H9 (cell line): ENCODE results near the gene PIGX. TPM values are rescaled to one million over a fixed set of nuclear protein-coding genes. Genes with fewer than 3 reads are reported as not detected.

ENCODE experiments used
- DNase-seq: peaks from one replicate; pipeline ENCODE4 v3.0.0-alpha.2; 2017
- H2AFZ ChIP-seq: one replicate; pipeline ENCODE4 v1.6.1; 2013; ENCODE audit warnings: mild to moderate bottlenecking, low read length, control low read depth, moderate library complexity
- H2AK5ac ChIP-seq: 2 replicates; pipeline ENCODE4 v1.6.1; 2013; ENCODE audit warnings: low read length, control low read depth, mixed read lengths; ENCODE audit not compliant: insufficient read length
- H2BK120ac ChIP-seq: one replicate; pipeline ENCODE4 v1.6.1; 2013; ENCODE audit warnings: low read depth, mild to moderate bottlenecking, low read length, control low read depth, inconsistent platforms; ENCODE audit not compliant: poor library complexity, severe bottlenecking
- H2BK12ac ChIP-seq: 2 replicates; pipeline ENCODE4 v1.6.1; 2013; ENCODE audit warnings: low read length, control low read depth, mixed read lengths, low read depth; ENCODE audit not compliant: insufficient read length
- H2BK15ac ChIP-seq: 2 replicates; pipeline ENCODE4 v1.6.1; 2013; ENCODE audit warnings: low read depth, low read length, control low read depth
- H2BK20ac ChIP-seq: one replicate; pipeline ENCODE4 v1.6.1; 2013; ENCODE audit warnings: low read depth, mild to moderate bottlenecking, low read length, control low read depth, inconsistent platforms; ENCODE audit not compliant: poor library complexity, severe bottlenecking
- H2BK5ac ChIP-seq: 2 replicates; pipeline ENCODE4 v1.6.1; 2013; ENCODE audit warnings: low read length, control low read depth, mixed read lengths; ENCODE audit not compliant: insufficient read length
- H3K14ac ChIP-seq: 2 replicates; pipeline ENCODE4 v1.6.1; 2013; ENCODE audit warnings: low read length, control low read depth; ENCODE audit not compliant: insufficient read depth
- H3K18ac ChIP-seq: 2 replicates; pipeline ENCODE4 v1.6.1; 2013; ENCODE audit warnings: low read depth, mild to moderate bottlenecking, mixed read lengths, low read length, control low read depth; ENCODE audit not compliant: insufficient read length
- H3K23ac ChIP-seq: 2 replicates; pipeline ENCODE4 v1.6.1; 2013; ENCODE audit warnings: low read length, control low read depth, mixed read lengths, low read depth; ENCODE audit not compliant: insufficient read length
- H3K23me2 ChIP-seq: 2 replicates; pipeline ENCODE4 v1.6.1; 2013; ENCODE audit warnings: low read depth, mild to moderate bottlenecking, mixed read lengths, low read length, control low read depth; ENCODE audit not compliant: insufficient read length, poor library complexity, severe bottlenecking
- H3K27ac ChIP-seq: 2 replicates; pipeline ENCODE4 v1.5.1; 2013; ENCODE audit warnings: low read length, control low read depth, mixed read lengths, low read depth; ENCODE audit not compliant: insufficient read length
- H3K27me3 ChIP-seq: 2 replicates; pipeline ENCODE4 v1.6.1; 2013; ENCODE audit warnings: low read length, control low read depth, inconsistent platforms; ENCODE audit not compliant: insufficient read depth
- H3K4ac ChIP-seq: 2 replicates; pipeline ENCODE4 v1.6.1; 2013; ENCODE audit warnings: low read depth, mild to moderate bottlenecking, control low read depth, inconsistent platforms, low read length, moderate library complexity
- H3K4me1 ChIP-seq: 2 replicates; pipeline ENCODE4 v1.6.1; 2013; ENCODE audit warnings: low read length, control low read depth, inconsistent platforms; ENCODE audit not compliant: insufficient read depth
- H3K4me2 ChIP-seq: 2 replicates; pipeline ENCODE4 v1.6.1; 2013; ENCODE audit warnings: low read length, control low read depth, mixed read lengths; ENCODE audit not compliant: insufficient read length, insufficient read depth
- H3K56ac ChIP-seq: 2 replicates; pipeline ENCODE4 v1.6.1; 2013; ENCODE audit warnings: low read depth, mild to moderate bottlenecking, mixed read lengths, low read length, control low read depth; ENCODE audit not compliant: insufficient read length
- H3K79me1 ChIP-seq: 2 replicates; pipeline ENCODE4 v1.6.1; 2013; ENCODE audit warnings: low read depth, mild to moderate bottlenecking, moderate library complexity, low read length, control low read depth, inconsistent platforms; ENCODE audit not compliant: insufficient read depth, poor library complexity, severe bottlenecking
- H3K79me2 ChIP-seq: 2 replicates; pipeline ENCODE4 v1.6.1; 2013; ENCODE audit warnings: low read length, control low read depth, inconsistent platforms; ENCODE audit not compliant: insufficient read depth
- H3K9ac ChIP-seq: 2 replicates; pipeline ENCODE4 v1.6.1; 2013; ENCODE audit warnings: low read length, control low read depth, mixed read lengths; ENCODE audit not compliant: insufficient read length; ENCODE audit errors: extremely low read depth
- H3K9me3 ChIP-seq: one replicate; pipeline ENCODE4 v1.6.1; 2013; ENCODE audit warnings: low read depth, low read length, inconsistent platforms; ENCODE audit not compliant: control insufficient read depth
- H3T11ph ChIP-seq: one replicate; pipeline ENCODE4 v1.6.1; 2013; ENCODE audit warnings: mild to moderate bottlenecking, low read length, control low read depth, inconsistent platforms
- H4K20me1 ChIP-seq: one replicate; pipeline ENCODE4 v1.6.1; 2013; ENCODE audit not compliant: control insufficient read depth, insufficient read length, insufficient read depth
- H4K5ac ChIP-seq: 2 replicates; pipeline ENCODE4 v1.6.1; 2013; ENCODE audit warnings: low read depth, mild to moderate bottlenecking, mixed read lengths, low read length, control low read depth; ENCODE audit not compliant: insufficient read length
- H4K8ac ChIP-seq: replicated peaks from 2 replicates; pipeline ENCODE4 v1.6.1; 2013; ENCODE audit warnings: low read length, control low read depth, mixed read lengths, low read depth; ENCODE audit not compliant: insufficient read length
- H4K91ac ChIP-seq: 2 replicates; pipeline ENCODE4 v1.6.1; 2013; ENCODE audit warnings: low read depth, mild to moderate bottlenecking, moderate library complexity, mixed read lengths, low read length, control low read depth; ENCODE audit not compliant: insufficient read length
- H3K27ac Mint-ChIP-seq, 3 experiments: 2 replicates in 2 of 3; 3 replicates in 1 of 3; pipeline ENCODE4 v1.8.0; 2020 to 2021; ENCODE audit warnings: mixed read lengths in 3 of 3, mild to moderate bottlenecking in 1 of 3, moderate library complexity in 1 of 3
- H3K27me3 Mint-ChIP-seq: 2 replicates; pipeline ENCODE4 v1.8.0; 2021; ENCODE audit warnings: low read depth, mild to moderate bottlenecking, moderate library complexity, mixed read lengths
- H3K36me3 Mint-ChIP-seq, 3 experiments: 2 replicates in 2 of 3; 3 replicates in 1 of 3; pipeline ENCODE4 v1.8.0; 2020 to 2021; ENCODE audit warnings: low read depth in 3 of 3, mixed read lengths in 3 of 3; ENCODE audit not compliant: insufficient read depth in 1 of 3
- H3K4me1 Mint-ChIP-seq, 2 experiments: 2 replicates each; pipeline ENCODE4 v1.8.0; 2020; ENCODE audit warnings: mixed read lengths in 2 of 2
- H3K4me3 Mint-ChIP-seq, 2 experiments: 2 replicates in 1 of 2; 3 replicates in 1 of 2; pipeline ENCODE4 v1.8.0; 2020 to 2021; ENCODE audit warnings: mild to moderate bottlenecking in 2 of 2, mixed read lengths in 2 of 2, moderate library complexity in 1 of 2
- H3K9me3 Mint-ChIP-seq, 2 experiments: 2 replicates in 1 of 2; 3 replicates in 1 of 2; pipeline ENCODE4 v1.8.0; 2020; ENCODE audit warnings: mild to moderate bottlenecking in 2 of 2, mixed read lengths in 2 of 2, moderate library complexity in 1 of 2
- WGBS: extraction: QIAGEN DNeasy Blood & Tissue Kit; methylation state at CpG from one replicate; pipeline ENCODE4 v1.1.7; 2013; ENCODE audit warnings: missing lambda C conversion rate, low lambda C conversion rate, mixed read lengths; ENCODE audit not compliant: insufficient read length; ENCODE audit errors: extremely low coverage; 5-methylcytosine and 5-hydroxymethylcytosine counted together
- total RNA-seq: library from RNA; stranded (reverse); gene quantifications from 2 replicates; pipeline ENCODE4 v1.2.1, GENCODE V29; 2021
- TF ChIP-seq, protein P1 (sequence below): fragments of 200-600 bp; sonication (generic); conservative IDR thresholded peaks from 3 replicates; pipeline ENCODE4 v1.8.0; 2021; ENCODE audit warnings: antibody characterized with exemption, mild to moderate bottlenecking

Gene PIGX
- total RNA-seq, 1 experiment from 2014 or later = 20.0 TPM

DNA sequence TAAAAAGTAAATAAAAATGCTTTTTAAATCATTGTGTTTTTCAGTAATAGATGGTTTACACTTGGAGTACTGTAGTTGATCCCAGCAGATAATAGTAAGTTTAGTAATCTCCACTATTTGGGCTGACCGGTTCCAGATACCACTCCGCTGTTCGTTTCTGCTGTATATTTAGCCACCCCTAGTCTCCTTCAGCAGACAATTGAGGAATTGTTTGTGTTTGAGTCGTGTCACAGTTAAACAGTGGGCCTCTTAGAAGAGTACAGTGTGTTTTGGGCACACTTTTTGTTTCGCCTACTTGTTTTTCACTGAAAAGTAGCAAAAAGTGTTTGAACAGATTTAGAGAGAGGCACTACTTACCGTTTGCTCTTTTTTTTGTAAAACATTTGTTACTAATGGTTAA lies 60.7 kb downstream of the PIGX start:
- no peaks in the 10 kb centered on the region for H3K27me3 ChIP-seq
- H2BK120ac ChIP-seq = no peak overlapping the region
- no peak overlapping the region for H4K91ac ChIP-seq
- H2AFZ ChIP-seq = no peak overlapping the region
- H3K4ac ChIP-seq = no peak overlapping the region
- no peak overlapping the region for H2BK15ac ChIP-seq
- H3K56ac ChIP-seq = no peak overlapping the region
- no peaks in the 10 kb centered on the region for H4K20me1 ChIP-seq
- H3K14ac ChIP-seq = no peak overlapping the region
- H3K9ac ChIP-seq = no peak overlapping the region
- no peak for DNase-seq
- Mint-ChIP-seq H3K9me3 (peaks cover 0 to 2% of the 10 kb centered on the region in 2 experiments; a peak in 1 of 5 replicates), H3K36me3 (peaks cover 17 to 21% (median 17%) of the 10 kb centered on the region in 3 experiments), H3K4me1 (peaks cover 19 to 26% of the 10 kb centered on the region in 2 experiments), H3K4me3 (no peak overlapping the region), H3K27ac (0 out of 7 replicates have a peak overlapping the region, but pooled peaks of 1 of the 3 experiments have one; percentile 31), H3K27me3 (peaks cover 1% of the 10 kb centered on the region; the same call in 1 of the 2 replicates)
- H2BK5ac ChIP-seq = no peak overlapping the region
- TF ChIP-seq, protein P1, sequence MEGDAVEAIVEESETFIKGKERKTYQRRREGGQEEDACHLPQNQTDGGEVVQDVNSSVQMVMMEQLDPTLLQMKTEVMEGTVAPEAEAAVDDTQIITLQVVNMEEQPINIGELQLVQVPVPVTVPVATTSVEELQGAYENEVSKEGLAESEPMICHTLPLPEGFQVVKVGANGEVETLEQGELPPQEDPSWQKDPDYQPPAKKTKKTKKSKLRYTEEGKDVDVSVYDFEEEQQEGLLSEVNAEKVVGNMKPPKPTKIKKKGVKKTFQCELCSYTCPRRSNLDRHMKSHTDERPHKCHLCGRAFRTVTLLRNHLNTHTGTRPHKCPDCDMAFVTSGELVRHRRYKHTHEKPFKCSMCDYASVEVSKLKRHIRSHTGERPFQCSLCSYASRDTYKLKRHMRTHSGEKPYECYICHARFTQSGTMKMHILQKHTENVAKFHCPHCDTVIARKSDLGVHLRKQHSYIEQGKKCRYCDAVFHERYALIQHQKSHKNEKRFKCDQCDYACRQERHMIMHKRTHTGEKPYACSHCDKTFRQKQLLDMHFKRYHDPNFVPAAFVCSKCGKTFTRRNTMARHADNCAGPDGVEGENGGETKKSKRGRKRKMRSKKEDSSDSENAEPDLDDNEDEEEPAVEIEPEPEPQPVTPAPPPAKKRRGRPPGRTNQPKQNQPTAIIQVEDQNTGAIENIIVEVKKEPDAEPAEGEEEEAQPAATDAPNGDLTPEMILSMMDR = no peak
- no peak overlapping the region for H2AK5ac ChIP-seq
- H3K4me2 ChIP-seq = no peak overlapping the region
- H3K23ac ChIP-seq = no peak overlapping the region
- peaks cover 3% of the 10 kb centered on the region for H3K79me1 ChIP-seq
- H3K9me3 ChIP-seq = no peaks in the 10 kb centered on the region
- peaks cover 4% of the 10 kb centered on the region; the same call in 1 of the 2 replicates for H3K4me1 ChIP-seq
- no peak overlapping the region for H2BK20ac ChIP-seq
- no peaks in the 10 kb centered on the region for H3K23me2 ChIP-seq
- H3T11ph ChIP-seq = no peak overlapping the region
- no peak overlapping the region for H2BK12ac ChIP-seq
- H3K27ac ChIP-seq = no peak overlapping the region
- no CpG with 5 or more reads among the region's 6 CpGs for WGBS
- no peak overlapping the region for H4K5ac ChIP-seq
- peaks cover 42% of the 10 kb centered on the region; the same call in 1 of the 2 replicates for H3K79me2 ChIP-seq
- no peak overlapping the region for H3K18ac ChIP-seq
- no peak overlapping the region for H4K8ac ChIP-seq
